ENCODE data around the gene RNF207. TPM values are rescaled to one million over a fixed set of nuclear protein-coding genes. Genes with fewer than 3 reads are reported as not detected.

Gene RNF207
- total RNA-seq, 1 experiment from 2014 or later, result 4.9 TPM

- no CpG with 5 or more reads among the region's 6 CpGs for WGBS (ENCODE audit: extremely low coverage, insufficient read length, low lambda C conversion rate)
- Mint-ChIP-seq H3K9me3 (no peaks in the 10 kb centered on the region), H3K4me1 (peaks cover 32 to 40% of the 10 kb centered on the region in 2 experiments), H3K27me3 (ENCODE audit: low read depth) (peaks cover 2% of the 10 kb centered on the region; the same call in 1 of the 2 replicates), H3K4me3 (peak overlapping the region; percentile 90 to 94), H3K36me3 (ENCODE audit: insufficient read depth in 1 of 3, low read depth in 3 of 3) (peaks cover 41 to 57% (median 50%) of the 10 kb centered on the region in 3 experiments), H3K27ac (peak overlapping the region; percentile 72 to 94 (median 92); a peak in 5 of 7 replicates)
- no peak overlapping the region for H2BK12ac ChIP-seq (ENCODE audit: insufficient read length, low read depth, low read length)
- peaks cover 31% of the 10 kb centered on the region; the same call in 1 of the 2 replicates for H3K79me2 ChIP-seq (ENCODE audit: insufficient read depth, low read length)
- H3K4me2 ChIP-seq (ENCODE audit: insufficient read depth, insufficient read length, low read length), result peak overlapping the region; percentile 81
- no peak overlapping the region for H2BK20ac ChIP-seq (ENCODE audit: low read depth, low read length, poor library complexity, severe bottlenecking)
- peaks cover 3% of the 10 kb centered on the region for H3K79me1 ChIP-seq (ENCODE audit: insufficient read depth, low read depth, low read length, poor library complexity, severe bottlenecking)
- H2BK120ac ChIP-seq (ENCODE audit: low read depth, low read length, poor library complexity, severe bottlenecking), result no peak overlapping the region
- no peaks in the 10 kb centered on the region for H3K9me3 ChIP-seq (ENCODE audit: control insufficient read depth, low read depth, low read length)
- DNase-seq, result no peak
- no peak overlapping the region for H2AK5ac ChIP-seq (ENCODE audit: insufficient read length, low read length)
- H4K5ac ChIP-seq (ENCODE audit: insufficient read length, low read depth, low read length), result no peak overlapping the region
- no peak overlapping the region for H2BK5ac ChIP-seq (ENCODE audit: insufficient read length, low read length)
- no peak overlapping the region for H3K23ac ChIP-seq (ENCODE audit: insufficient read length, low read depth, low read length)
- no peak overlapping the region for H3K56ac ChIP-seq (ENCODE audit: insufficient read length, low read depth, low read length)
- H3T11ph ChIP-seq (ENCODE audit: low read length), result no peak overlapping the region
- peaks cover 4% of the 10 kb centered on the region; the same call in 1 of the 2 replicates for H3K4me1 ChIP-seq (ENCODE audit: insufficient read depth, low read length)
- no peak overlapping the region for H4K8ac ChIP-seq (replicated peaks; ENCODE audit: insufficient read length, low read depth, low read length)
- H4K91ac ChIP-seq (ENCODE audit: insufficient read length, low read depth, low read length), result no peak overlapping the region
- no peak overlapping the region for H3K27ac ChIP-seq (ENCODE audit: insufficient read length, low read depth, low read length)
- H3K23me2 ChIP-seq (ENCODE audit: insufficient read length, low read depth, low read length, poor library complexity, severe bottlenecking), result peaks cover 15% of the 10 kb centered on the region
- TF ChIP-seq CTCF (conservative IDR thresholded peaks at IDR 0.05), result no peak
- H3K14ac ChIP-seq (ENCODE audit: insufficient read depth, low read length), result no peak overlapping the region
- H3K27me3 ChIP-seq (ENCODE audit: insufficient read depth, low read length), result no peaks in the 10 kb centered on the region
- no peak overlapping the region for H3K18ac ChIP-seq (ENCODE audit: insufficient read length, low read depth, low read length)
- H4K20me1 ChIP-seq (ENCODE audit: control insufficient read depth, insufficient read depth, insufficient read length), result no peaks in the 10 kb centered on the region
- peak overlapping the region; percentile 98 for H3K9ac ChIP-seq (ENCODE audit: extremely low read depth, insufficient read length, low read length)
- no peak overlapping the region for H2AFZ ChIP-seq (ENCODE audit: low read length)
- no peak overlapping the region for H2BK15ac ChIP-seq (ENCODE audit: low read depth, low read length)
- no peak overlapping the region for H3K4ac ChIP-seq (ENCODE audit: low read depth, low read length)
These were observed 8.0 kb upstream of the RNF207 start for GRCh38 chr1:6197746-6198427.
